A673 (cell line): ENCODE measurements around the gene SUSD4.

Experiments
- EZH2 ChIP-seq: fragments of 200-600 bp; sonication (generic); IDR thresholded peaks from 2 replicates; pipeline ENCODE4 v1.6.1; 2017; ENCODE audit warnings: borderline replicate concordance, low read depth, mild to moderate bottlenecking, mixed read lengths, antibody characterized with exemption, low read length; ENCODE audit not compliant: poor library complexity, severe bottlenecking
- TF ChIP-seq, protein P1 (sequence below): fragments of 300-800, 200-600 bp; sonication (generic); conservative IDR thresholded peaks from 2 replicates; pipeline ENCODE4 v1.5.1; 2017; ENCODE audit warnings: low read depth, mild to moderate bottlenecking, antibody characterized with exemption, low read length, moderate library complexity, mixed read lengths

DNA sequence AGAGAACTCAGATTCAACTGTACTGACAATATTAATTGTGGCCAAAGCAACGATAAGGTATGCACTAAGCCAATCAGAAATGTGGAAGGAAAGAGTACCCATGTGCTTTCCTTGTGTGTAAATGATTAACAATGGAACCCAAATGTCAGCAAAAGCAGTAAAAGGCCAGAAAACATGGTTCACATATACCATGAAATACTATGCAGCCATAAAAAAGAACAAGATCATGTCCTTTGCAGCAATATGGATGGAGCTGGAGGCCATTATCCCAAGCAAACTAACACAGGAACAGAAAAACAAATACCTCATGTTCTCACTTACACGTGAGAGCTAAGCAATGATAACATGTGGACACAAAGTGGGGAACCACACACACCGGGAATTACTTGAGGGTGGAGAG is 78.5 kb downstream of the SUSD4 start:
- TF ChIP-seq, protein P1, sequence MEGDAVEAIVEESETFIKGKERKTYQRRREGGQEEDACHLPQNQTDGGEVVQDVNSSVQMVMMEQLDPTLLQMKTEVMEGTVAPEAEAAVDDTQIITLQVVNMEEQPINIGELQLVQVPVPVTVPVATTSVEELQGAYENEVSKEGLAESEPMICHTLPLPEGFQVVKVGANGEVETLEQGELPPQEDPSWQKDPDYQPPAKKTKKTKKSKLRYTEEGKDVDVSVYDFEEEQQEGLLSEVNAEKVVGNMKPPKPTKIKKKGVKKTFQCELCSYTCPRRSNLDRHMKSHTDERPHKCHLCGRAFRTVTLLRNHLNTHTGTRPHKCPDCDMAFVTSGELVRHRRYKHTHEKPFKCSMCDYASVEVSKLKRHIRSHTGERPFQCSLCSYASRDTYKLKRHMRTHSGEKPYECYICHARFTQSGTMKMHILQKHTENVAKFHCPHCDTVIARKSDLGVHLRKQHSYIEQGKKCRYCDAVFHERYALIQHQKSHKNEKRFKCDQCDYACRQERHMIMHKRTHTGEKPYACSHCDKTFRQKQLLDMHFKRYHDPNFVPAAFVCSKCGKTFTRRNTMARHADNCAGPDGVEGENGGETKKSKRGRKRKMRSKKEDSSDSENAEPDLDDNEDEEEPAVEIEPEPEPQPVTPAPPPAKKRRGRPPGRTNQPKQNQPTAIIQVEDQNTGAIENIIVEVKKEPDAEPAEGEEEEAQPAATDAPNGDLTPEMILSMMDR, result no peak
- TF ChIP-seq EZH2, result no peak
